Measurements from ENCODE around the gene PDGFRB.

GRCh38 chr5:150134198-150134588, 21.5 kb downstream of the PDGFRB start:
- TF ChIP-seq CTCF (IDR thresholded peaks at IDR 0.05) = no peak
- no peak for TF ChIP-seq POLR2AphosphoS5 (IDR thresholded peaks at IDR 0.05; ENCODE audit: low read depth, low read length)
- TF ChIP-seq REST (IDR thresholded peaks at IDR 0.05; ENCODE audit: insufficient read depth in 1 of 2, low read depth in 2 of 2, low read length in 1 of 2) = no peak
- TF ChIP-seq TCF7L2 (IDR thresholded peaks at IDR 0.05; ENCODE audit: low read depth, low read length) = no peak
